ENCODE measurements around the gene CEP112. TPM values are rescaled to one million over a fixed set of nuclear protein-coding genes. Genes with fewer than 3 reads are reported as not detected.

The CEP112 gene
- total RNA-seq, 1 donor from 2014 or later = 26.3 TPM

DNA sequence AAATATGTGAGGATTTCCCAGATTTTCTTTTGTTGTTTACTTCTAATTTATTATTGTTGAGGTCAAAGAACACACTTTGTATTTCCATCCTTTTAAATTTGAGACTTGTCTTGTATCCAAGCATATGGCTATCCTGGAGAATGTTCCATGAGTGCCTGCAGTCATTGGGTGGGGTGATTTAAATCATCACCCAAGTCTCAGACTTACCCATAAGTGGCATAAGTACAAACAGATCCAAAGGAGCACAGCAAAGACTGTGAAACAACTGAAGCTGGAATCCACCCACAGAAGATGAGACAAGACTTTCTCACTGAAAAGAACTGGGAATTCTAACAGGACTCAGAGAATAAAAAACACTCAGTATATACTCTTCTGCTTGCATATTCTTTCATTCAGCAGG is 239.9 kb downstream of the CEP112 start:
- no peak for DNase-seq (ENCODE audit: low spot score)
- no peaks in the 10 kb centered on the region for H3K9me3 Mint-ChIP-seq (ENCODE audit: unreplicated experiment)
- no peaks in the 10 kb centered on the region for H3K4me1 Mint-ChIP-seq (ENCODE audit: unreplicated experiment)
- no peaks in the 10 kb centered on the region for H3K27me3 Mint-ChIP-seq (ENCODE audit: unreplicated experiment)
- H3K36me3 Mint-ChIP-seq (ENCODE audit: low read depth, unreplicated experiment) = peaks cover 10% of the 10 kb centered on the region
- TF ChIP-seq, protein P1, sequence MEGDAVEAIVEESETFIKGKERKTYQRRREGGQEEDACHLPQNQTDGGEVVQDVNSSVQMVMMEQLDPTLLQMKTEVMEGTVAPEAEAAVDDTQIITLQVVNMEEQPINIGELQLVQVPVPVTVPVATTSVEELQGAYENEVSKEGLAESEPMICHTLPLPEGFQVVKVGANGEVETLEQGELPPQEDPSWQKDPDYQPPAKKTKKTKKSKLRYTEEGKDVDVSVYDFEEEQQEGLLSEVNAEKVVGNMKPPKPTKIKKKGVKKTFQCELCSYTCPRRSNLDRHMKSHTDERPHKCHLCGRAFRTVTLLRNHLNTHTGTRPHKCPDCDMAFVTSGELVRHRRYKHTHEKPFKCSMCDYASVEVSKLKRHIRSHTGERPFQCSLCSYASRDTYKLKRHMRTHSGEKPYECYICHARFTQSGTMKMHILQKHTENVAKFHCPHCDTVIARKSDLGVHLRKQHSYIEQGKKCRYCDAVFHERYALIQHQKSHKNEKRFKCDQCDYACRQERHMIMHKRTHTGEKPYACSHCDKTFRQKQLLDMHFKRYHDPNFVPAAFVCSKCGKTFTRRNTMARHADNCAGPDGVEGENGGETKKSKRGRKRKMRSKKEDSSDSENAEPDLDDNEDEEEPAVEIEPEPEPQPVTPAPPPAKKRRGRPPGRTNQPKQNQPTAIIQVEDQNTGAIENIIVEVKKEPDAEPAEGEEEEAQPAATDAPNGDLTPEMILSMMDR (IDR thresholded peaks at IDR 0.05; ENCODE audit: unreplicated experiment) = no peak
- no peak overlapping the region for H3K4me3 Mint-ChIP-seq (ENCODE audit: unreplicated experiment)
- no peak overlapping the region for H3K27ac Mint-ChIP-seq (ENCODE audit: unreplicated experiment)

DNA sequence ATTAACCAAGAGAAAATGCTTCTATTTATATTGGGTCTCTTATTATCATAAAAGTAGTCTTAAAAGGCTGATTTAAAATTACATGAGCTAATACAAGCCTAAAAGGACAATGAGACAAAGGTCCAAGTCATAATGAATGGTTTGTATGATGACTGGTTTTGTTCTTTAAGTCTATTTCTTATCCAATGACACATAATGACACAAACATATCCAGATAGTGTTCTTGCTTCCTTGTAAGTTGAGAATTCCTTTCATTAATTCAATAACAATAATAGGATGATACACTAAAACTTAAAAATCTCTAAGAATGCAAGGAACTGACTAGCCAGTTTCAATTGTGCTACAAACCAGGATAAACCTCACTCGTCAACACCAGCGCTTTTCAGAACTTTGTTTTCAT is 244.1 kb downstream of the CEP112 start:
- Mint-ChIP-seq H3K9me3 (ENCODE audit: unreplicated experiment) (no peaks in the 10 kb centered on the region), H3K27me3 (ENCODE audit: unreplicated experiment) (no peaks in the 10 kb centered on the region), H3K4me1 (ENCODE audit: unreplicated experiment) (no peaks in the 10 kb centered on the region), H3K36me3 (ENCODE audit: low read depth, unreplicated experiment) (peaks cover 3% of the 10 kb centered on the region), H3K27ac (ENCODE audit: unreplicated experiment) (no peak overlapping the region), H3K4me3 (ENCODE audit: unreplicated experiment) (no peak overlapping the region)
- DNase-seq (ENCODE audit: low spot score) = no peak
- TF ChIP-seq, protein P1 (IDR thresholded peaks at IDR 0.05; ENCODE audit: unreplicated experiment) = no peak

DNA sequence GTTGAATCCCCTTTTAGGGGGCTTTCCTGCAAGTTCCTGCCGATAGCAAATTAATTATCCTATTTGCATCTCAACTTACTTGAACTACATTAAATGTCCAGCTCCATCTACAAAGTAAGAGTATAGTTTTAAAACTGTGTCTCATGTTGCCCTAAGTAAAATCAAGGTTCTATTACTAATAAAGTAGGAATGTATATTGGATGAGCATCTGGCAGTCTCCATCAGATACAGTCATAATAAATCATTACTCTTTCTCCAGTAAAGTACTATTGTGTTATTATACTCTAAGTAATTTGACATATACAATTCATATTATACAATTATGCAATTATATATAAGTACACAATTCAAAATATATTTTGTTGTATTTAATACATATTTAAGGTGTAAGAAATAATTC is 249.3 kb downstream of the CEP112 start:
- no peak for DNase-seq (ENCODE audit: low spot score)
- Mint-ChIP-seq H3K4me3 (ENCODE audit: unreplicated experiment) (no peak overlapping the region), H3K27me3 (ENCODE audit: unreplicated experiment) (no peaks in the 10 kb centered on the region), H3K36me3 (ENCODE audit: low read depth, unreplicated experiment) (no peaks in the 10 kb centered on the region), H3K9me3 (ENCODE audit: unreplicated experiment) (no peaks in the 10 kb centered on the region), H3K27ac (ENCODE audit: unreplicated experiment) (no peak overlapping the region), H3K4me1 (ENCODE audit: unreplicated experiment) (no peaks in the 10 kb centered on the region)
- TF ChIP-seq, protein P1 (IDR thresholded peaks at IDR 0.05; ENCODE audit: unreplicated experiment) = no peak

DNA sequence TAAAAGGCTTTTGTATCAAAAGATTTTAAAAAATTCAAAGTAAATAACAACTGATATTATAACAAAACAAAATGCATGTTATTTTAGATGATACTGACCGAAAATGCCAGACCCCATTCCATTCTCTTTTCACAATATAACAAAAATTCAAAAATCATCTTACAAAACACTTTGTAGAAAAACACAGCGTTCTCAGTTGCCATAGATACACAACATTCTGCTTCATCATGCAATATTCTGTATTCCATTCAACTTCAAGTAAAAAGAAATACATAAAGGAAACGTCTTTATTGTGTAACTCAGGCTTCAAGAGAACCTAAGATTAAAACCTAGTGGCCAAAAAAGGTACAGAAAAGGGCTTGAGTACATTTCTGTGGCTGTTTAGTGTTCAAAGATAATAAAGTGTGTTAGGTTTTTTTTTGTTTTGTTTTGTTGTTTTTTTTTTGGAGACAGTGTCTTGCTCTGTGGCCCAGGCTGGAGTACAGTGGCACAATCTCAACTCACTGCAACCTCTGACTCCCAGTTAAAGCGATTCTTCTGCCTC is 250.5 kb downstream of the CEP112 start:
- H3K27me3 Mint-ChIP-seq (ENCODE audit: unreplicated experiment) = no peaks in the 10 kb centered on the region
- no peak overlapping the region for H3K4me3 Mint-ChIP-seq (ENCODE audit: unreplicated experiment)
- H3K36me3 Mint-ChIP-seq (ENCODE audit: low read depth, unreplicated experiment) = peaks cover 1% of the 10 kb centered on the region
- no peaks in the 10 kb centered on the region for H3K4me1 Mint-ChIP-seq (ENCODE audit: unreplicated experiment)
- H3K9me3 Mint-ChIP-seq (ENCODE audit: unreplicated experiment) = no peaks in the 10 kb centered on the region
- H3K27ac Mint-ChIP-seq (ENCODE audit: unreplicated experiment) = no peak overlapping the region
- TF ChIP-seq, protein P1 (IDR thresholded peaks at IDR 0.05; ENCODE audit: unreplicated experiment) = peak; percentile 41
- DNase-seq (ENCODE audit: low spot score) = no peak

DNA sequence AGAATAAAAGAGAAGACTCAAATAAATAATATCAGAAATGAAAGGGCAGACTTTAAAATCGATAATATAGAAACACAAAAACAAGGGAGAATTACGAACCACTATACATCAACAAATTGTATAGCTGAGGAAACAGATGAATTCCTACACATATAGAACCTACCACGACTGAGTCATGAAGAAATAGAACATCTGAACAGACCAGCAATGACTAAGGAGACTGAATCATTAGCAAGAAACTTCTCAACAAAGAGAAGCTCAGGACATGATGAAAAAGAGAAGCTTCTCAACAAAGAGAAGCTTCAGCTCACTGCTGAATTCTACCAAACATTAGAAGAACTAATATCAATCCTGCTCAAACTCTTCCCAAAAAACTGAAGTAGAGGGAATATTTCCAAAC is 255.9 kb downstream of the CEP112 start:
- Mint-ChIP-seq H3K27me3 (ENCODE audit: unreplicated experiment) (no peaks in the 10 kb centered on the region), H3K27ac (ENCODE audit: unreplicated experiment) (no peak overlapping the region), H3K4me3 (ENCODE audit: unreplicated experiment) (no peak overlapping the region), H3K4me1 (ENCODE audit: unreplicated experiment) (no peaks in the 10 kb centered on the region), H3K36me3 (ENCODE audit: low read depth, unreplicated experiment) (peaks cover 23% of the 10 kb centered on the region), H3K9me3 (ENCODE audit: unreplicated experiment) (peaks cover 6% of the 10 kb centered on the region)
- TF ChIP-seq, protein P1 (IDR thresholded peaks at IDR 0.05; ENCODE audit: unreplicated experiment) = no peak
- no peak for DNase-seq (ENCODE audit: low spot score)
